Cerebellar nuclear complex (tissue), 1 donor: ENCODE measurements around the gene PHYKPL.

Experiments used
- DNase-seq, 2 experiments: peaks; one replicate each; lab custom pipeline; 2025; lab: John Stamatoyannopoulos, UW

The PHYKPL gene

GRCh38 chr5:178223828-178224335 is 8.7 kb downstream of the PHYKPL start:
- DNase-seq = no peak

GRCh38 chr5:178223196-178223773 is 9.3 kb downstream of the PHYKPL start:
- DNase-seq = no peak

- no peak for DNase-seq
Observed at GRCh38 chr5:178222292-178222691, 10.3 kb downstream of the PHYKPL start.

- DNase-seq = no peak
Observed at GRCh38 chr5:178221853-178222252, 10.7 kb downstream of the PHYKPL start.

- DNase-seq = no peak
Observed at GRCh38 chr5:178221282-178221681, 11.3 kb downstream of the PHYKPL start.

GRCh38 chr5:178218827-178219226 is 13.8 kb downstream of the PHYKPL start:
- DNase-seq = no peak

- no peak for DNase-seq
Observed at GRCh38 chr5:178218237-178218776, 14.3 kb downstream of the PHYKPL start.

- DNase-seq = no peak
Observed at GRCh38 chr5:178216779-178217178, 15.8 kb downstream of the PHYKPL start.

- DNase-seq = no peak
Observed at GRCh38 chr5:178216088-178216534, 16.5 kb downstream of the PHYKPL start.

- DNase-seq = no peak
Observed at GRCh38 chr5:178215280-178216002, 17.2 kb downstream of the PHYKPL start.

GRCh38 chr5:178214160-178214803 is 18.3 kb downstream of the PHYKPL start:
- no peak for DNase-seq

- DNase-seq = no peak
Observed at GRCh38 chr5:178213748-178214151, 18.9 kb downstream of the PHYKPL start.

- DNase-seq = no peak
Observed at GRCh38 chr5:178213003-178213461, 19.6 kb downstream of the PHYKPL start.

- no peak for DNase-seq
Observed at GRCh38 chr5:178212241-178213002, 20.2 kb downstream of the PHYKPL start.

- no peak for DNase-seq
Observed at GRCh38 chr5:178211095-178212048, 21.2 kb downstream of the PHYKPL start.

- DNase-seq = no peak
Observed at GRCh38 chr5:178210686-178211085, 21.9 kb downstream of the PHYKPL start.

- no peak for DNase-seq
Observed at GRCh38 chr5:178210073-178210535, 22.5 kb downstream of the PHYKPL start.

- DNase-seq = no peak
Observed at GRCh38 chr5:178209334-178210072, 23.1 kb downstream of the PHYKPL start.

- DNase-seq = no peak
Observed at GRCh38 chr5:178208540-178209227, 23.9 kb downstream of the PHYKPL start.
